SU-DHL-6 (cell line): ENCODE results near the gene HACD3.

Source experiments
- H2AFZ ChIP-seq: fragments of 200-600 bp; sonication (generic); 2 replicates; pipeline ENCODE4 v1.6.1; 2014; ENCODE audit warnings: low read depth, mild to moderate bottlenecking, moderate library complexity, mixed read lengths, antibody characterized with exemption, low read length; ENCODE audit not compliant: severe bottlenecking
- H3F3A ChIP-seq: fragments of 200-600 bp; shearing (Covaris generic); 2 replicates; pipeline ENCODE4 v1.6.0; 2016; ENCODE audit warnings: antibody characterized with exemption, mild to moderate bottlenecking; ENCODE audit not compliant: insufficient read depth
- H3K27ac ChIP-seq: fragments of 200-600 bp; sonication (generic); 2 replicates; pipeline ENCODE4 v1.5.1; 2016; ENCODE audit warnings: low read depth, mild to moderate bottlenecking, low read length, moderate library complexity, mixed read lengths
- H3K27me3 ChIP-seq: fragments of 200-600 bp; sonication (generic), shearing (Covaris generic); 2 replicates; pipeline ENCODE4 v1.6.0; 2014; ENCODE audit warnings: mild to moderate bottlenecking, low read length
- H3K36me3 ChIP-seq: fragments of 200-600 bp; sonication (generic); 2 replicates; pipeline ENCODE4 v1.6.1; 2014; ENCODE audit warnings: mild to moderate bottlenecking, low read length, mixed read lengths
- H3K4me2 ChIP-seq: fragments of 300-600, 200-600 bp; shearing (Covaris generic), sonication (generic); 2 replicates; pipeline ENCODE4 v1.6.0; 2014; ENCODE audit warnings: low read length, low read depth, mild to moderate bottlenecking; ENCODE audit not compliant: poor library complexity, severe bottlenecking
- H3K4me3 ChIP-seq: fragments of 200-600 bp; sonication (generic); 2 replicates; pipeline ENCODE4 v1.5.1; 2014; ENCODE audit warnings: antibody characterized with exemption, low read length, mild to moderate bottlenecking, mixed read lengths; ENCODE audit not compliant: insufficient read depth, poor library complexity, severe bottlenecking
- H3K79me2 ChIP-seq: fragments of 200-600 bp; sonication (generic); 2 replicates; pipeline ENCODE4 v1.6.1; 2014; ENCODE audit warnings: mild to moderate bottlenecking, low read length, moderate library complexity; ENCODE audit not compliant: insufficient read depth
- H3K9ac ChIP-seq: fragments of 200-600 bp; sonication (generic); 2 replicates; pipeline ENCODE4 v1.7.0; 2014; ENCODE audit warnings: mild to moderate bottlenecking, low read length
- H3K9me2 ChIP-seq: fragments of 200-600 bp; sonication (generic); replicated peaks from 2 replicates; pipeline ENCODE4 v1.6.1; 2014; ENCODE audit warnings: low read length; ENCODE audit not compliant: insufficient read depth
- H3K9me3 ChIP-seq: fragments of 200-600 bp; sonication (generic); 2 replicates; pipeline ENCODE4 v1.6.1; 2014; ENCODE audit warnings: low read length, mixed read lengths; ENCODE audit not compliant: insufficient read depth
- H4K20me1 ChIP-seq: fragments of 200-600 bp; sonication (generic); 2 replicates; pipeline ENCODE4 v1.6.1; 2014; ENCODE audit warnings: low read depth, mild to moderate bottlenecking, antibody characterized with exemption, low read length, moderate library complexity, mixed read lengths
- CTCF ChIP-seq: fragments of 200-600 bp; sonication (generic); IDR thresholded peaks from one replicate; pipeline ENCODE4 v1.5.1; 2017; ENCODE audit warnings: antibody characterized with exemption, mild to moderate bottlenecking, low read length, moderate library complexity; ENCODE audit not compliant: insufficient read depth, poor library complexity, severe bottlenecking
- EZH2phosphoT487 ChIP-seq: fragments of 200-600 bp; sonication (generic), shearing (Covaris generic); conservative IDR thresholded peaks from 2 replicates; pipeline ENCODE4 v1.6.1; 2018; ENCODE audit warnings: mild to moderate bottlenecking, antibody characterized with exemption, low read length, moderate library complexity, mixed read lengths

HACD3 gene

GRCh38 chr15:65509321-65509720 lies 20.9 kb upstream of the HACD3 start:
- no peak overlapping the region for H3K4me2 ChIP-seq

GRCh38 chr15:65512189-65512588 lies 18.1 kb upstream of the HACD3 start:
- Histone ChIP-seq H3K79me2 (peaks cover 66% of the 10 kb centered on the region), H3K36me3 (peaks cover 37% of the 10 kb centered on the region), H3K27ac (no peak overlapping the region), H3K9me3 (no peaks in the 10 kb centered on the region), H4K20me1 (0 out of 2 replicates have a peak, but pooled peaks cover 4% of the 10 kb centered on the region), H2AFZ (no peak overlapping the region), H3K27me3 (no peaks in the 10 kb centered on the region), H3K4me3 (no peak overlapping the region), H3K9ac (no peak overlapping the region), H3F3A (peaks cover 9% of the 10 kb centered on the region; the same call in 1 of the 2 replicates), H3K9me2 (no peaks in the 10 kb centered on the region), H3K4me2 (no peak overlapping the region)
- TF ChIP-seq CTCF (no peak), EZH2phosphoT487 (no peak)

More at GRCh38 chr15:65509321-65509720, 20.9 kb upstream of the HACD3 start:
- no peaks in the 10 kb centered on the region for H3K27me3 ChIP-seq
- no peaks in the 10 kb centered on the region for H4K20me1 ChIP-seq
- H3K9me2 ChIP-seq, result no peaks in the 10 kb centered on the region
- no peak overlapping the region for H2AFZ ChIP-seq
- peaks cover 9% of the 10 kb centered on the region; the same call in 1 of the 2 replicates for H3F3A ChIP-seq
- no peak for TF ChIP-seq EZH2phosphoT487
- TF ChIP-seq CTCF, result no peak
- no peak overlapping the region for H3K4me3 ChIP-seq
- H3K27ac ChIP-seq, result no peak overlapping the region
- H3K9me3 ChIP-seq, result no peaks in the 10 kb centered on the region
- peaks cover 37% of the 10 kb centered on the region; the same call in 1 of the 2 replicates for H3K36me3 ChIP-seq
- H3K79me2 ChIP-seq, result peaks cover 37% of the 10 kb centered on the region
- H3K9ac ChIP-seq, result no peak overlapping the region

- H3K27ac ChIP-seq, result no peak overlapping the region
- H3K9me3 ChIP-seq, result no peaks in the 10 kb centered on the region
- H3K4me3 ChIP-seq, result no peak overlapping the region
- H3K9me2 ChIP-seq, result no peaks in the 10 kb centered on the region
- no peak for TF ChIP-seq EZH2phosphoT487
- TF ChIP-seq CTCF, result no peak
- no peak overlapping the region for H3K9ac ChIP-seq
- 0 out of 2 replicates have a peak, but pooled peaks cover 4% of the 10 kb centered on the region for H4K20me1 ChIP-seq
- peaks cover 67% of the 10 kb centered on the region for H3K79me2 ChIP-seq
- peaks cover 31% of the 10 kb centered on the region for H3K36me3 ChIP-seq
- peaks cover 4% of the 10 kb centered on the region; the same call in 1 of the 2 replicates for H3F3A ChIP-seq
- H3K4me2 ChIP-seq, result no peak overlapping the region
- no peak overlapping the region for H2AFZ ChIP-seq
- H3K27me3 ChIP-seq, result no peaks in the 10 kb centered on the region
These were observed 17.4 kb upstream of the HACD3 start for GRCh38 chr15:65512807-65513416.
